H1 (cell line): ENCODE data around the gene BBLN. TPM values are rescaled to one million over a fixed set of nuclear protein-coding genes. Genes with fewer than 3 reads are reported as not detected.

Source experiments
- CTCF ChIA-PET: fragments of 300-600 bp; sonication (Branson Sonifier 250); formaldehyde crosslinking; loops from one replicate; lab custom pipeline; 2021; ENCODE audit not compliant: partially characterized antibody; lab: Charles Lee
- POLR2A ChIA-PET: fragments of 300-600 bp; sonication (Branson Sonifier 250); formaldehyde crosslinking; loops from one replicate; lab custom pipeline; 2021; ENCODE audit warnings: inconsistent platforms; ENCODE audit not compliant: partially characterized antibody; lab: Charles Lee
- DNase-seq, 2 experiments: peaks; one replicate each; pipeline versions ENCODE4 v3.0.0 to v3.0.0-alpha.2; 2010 to 2022; ENCODE audit warnings: low spot score in 2 of 2, low read depth in 1 of 2, mixed read lengths in 1 of 2
- FAIRE-seq: peaks from 2 replicates; lab custom pipeline; 2011; peaks lifted over from hg19 to GRCh38; lab: Jason Lieb, UNC
- H2AFZ ChIP-seq: 2 replicates; pipeline ENCODE4 v1.8.1; 2012; ENCODE audit warnings: low read length, inconsistent platforms
- H2AK5ac ChIP-seq: 2 replicates; pipeline ENCODE4 v1.6.1; 2013; ENCODE audit warnings: low read depth, low read length
- H2BK120ac ChIP-seq: replicated peaks from 2 replicates; pipeline ENCODE3; 2013; ENCODE audit warnings: low read depth, low read length, inconsistent platforms
- H2BK12ac ChIP-seq: 2 replicates; pipeline ENCODE4 v1.6.1; 2013; ENCODE audit warnings: low read depth, low read length
- H2BK15ac ChIP-seq: 2 replicates; pipeline ENCODE4 v1.6.1; 2013; ENCODE audit warnings: low read length
- H2BK20ac ChIP-seq: 2 replicates; pipeline ENCODE4 v1.6.1; 2013; ENCODE audit warnings: low read length
- H2BK5ac ChIP-seq: 2 replicates; pipeline ENCODE4 v1.6.1; 2013; ENCODE audit warnings: low read depth, low read length
- H3K14ac ChIP-seq: 2 replicates; pipeline ENCODE4 v1.6.1; 2013; ENCODE audit warnings: inconsistent platforms; ENCODE audit not compliant: insufficient read length
- H3K18ac ChIP-seq: 2 replicates; pipeline ENCODE4 v1.6.1; 2013; ENCODE audit warnings: low read length; ENCODE audit errors: extremely low read depth
- H3K23ac ChIP-seq: 2 replicates; pipeline ENCODE4 v1.6.1; 2013; ENCODE audit warnings: inconsistent platforms; ENCODE audit not compliant: insufficient read length
- H3K23me2 ChIP-seq: 2 replicates; pipeline ENCODE4 v1.6.1; 2013; ENCODE audit warnings: low read depth, low read length
- H3K27ac ChIP-seq: 2 replicates; pipeline ENCODE4 v1.6.1; 2011; ENCODE audit warnings: low read depth, low read length, inconsistent platforms
- H3K27me3 ChIP-seq, 4 experiments: replicated peaks in 1 of 4; 1 replicate in 1 of 4; 2 replicates in 3 of 4; pipeline versions ENCODE4 v1.6.1 to v1.8.1; 2011 to 2013; ENCODE audit warnings: low read length in 3 of 4, mild to moderate bottlenecking in 3 of 4, inconsistent platforms in 2 of 4, mixed read lengths in 2 of 4, moderate library complexity in 1 of 4; ENCODE audit not compliant: control insufficient read depth in 3 of 4, insufficient read depth in 3 of 4; ENCODE audit errors: extremely low read depth in 1 of 4
- H3K36me3 ChIP-seq, 4 experiments: 2 replicates each; pipeline versions ENCODE4 v1.6.1 to v1.8.1; 2011 to 2013; ENCODE audit warnings: mild to moderate bottlenecking in 4 of 4, low read length in 3 of 4, moderate library complexity in 2 of 4, control low read depth in 1 of 4, inconsistent platforms in 1 of 4; ENCODE audit not compliant: insufficient read depth in 4 of 4, control insufficient read depth in 2 of 4
- H3K4ac ChIP-seq: replicated peaks from 2 replicates; pipeline ENCODE3; 2013; ENCODE audit warnings: low read length, low read depth, mixed read lengths, inconsistent platforms; ENCODE audit not compliant: insufficient read length
- H3K4me1 ChIP-seq, 4 experiments: replicated peaks in 1 of 4; 1 replicate in 1 of 4; 2 replicates in 3 of 4; pipeline versions ENCODE4 v1.6.1 to v1.8.1; 2011 to 2013; ENCODE audit warnings: low read length in 3 of 4, inconsistent platforms in 2 of 4, mixed read lengths in 1 of 4; ENCODE audit not compliant: insufficient read depth in 4 of 4, control insufficient read depth in 3 of 4
- H3K4me2 ChIP-seq, 2 experiments: 2 replicates each; pipeline versions ENCODE4 v1.6.1 to v1.8.1; 2011 to 2013; ENCODE audit warnings: low read depth in 2 of 2, low read length in 2 of 2, control low read depth in 1 of 2, inconsistent platforms in 1 of 2, mild to moderate bottlenecking in 1 of 2; ENCODE audit not compliant: insufficient read depth in 1 of 2
- H3K4me3 ChIP-seq, 4 experiments: fragments of 200-600, 300-600 bp in 1 of 4; sonication (generic), shearing (Covaris generic), sonication (Bioruptor Twin) in 1 of 4; 2 replicates each; pipeline versions ENCODE4 v1.5.1 to v1.8.1; 2011 to 2016; ENCODE audit warnings: low read length in 4 of 4, low read depth in 3 of 4, control low read depth in 2 of 4, inconsistent platforms in 2 of 4, mild to moderate bottlenecking in 2 of 4, mixed read lengths in 1 of 4, moderate library complexity in 1 of 4; ENCODE audit not compliant: insufficient read depth in 2 of 4; ENCODE audit errors: extremely low read depth in 1 of 4
- H3K56ac ChIP-seq: replicated peaks from 2 replicates; pipeline ENCODE3; 2013; ENCODE audit warnings: low read depth, mild to moderate bottlenecking, mixed read lengths, low read length, inconsistent platforms; ENCODE audit not compliant: insufficient read length
- H3K79me1 ChIP-seq: 2 replicates; pipeline ENCODE4 v1.6.1; 2013; ENCODE audit warnings: low read depth, low read length, control low read depth
- H3K79me2 ChIP-seq, 2 experiments: 2 replicates each; pipeline versions ENCODE4 v1.6.1 to v1.8.1; 2012 to 2013; ENCODE audit warnings: low read length in 2 of 2, mild to moderate bottlenecking in 2 of 2, inconsistent platforms in 1 of 2; ENCODE audit not compliant: insufficient read depth in 2 of 2, control insufficient read depth in 1 of 2
- H3K9ac ChIP-seq, 4 experiments: replicated peaks in 1 of 4; 1 replicate in 1 of 4; 2 replicates in 3 of 4; pipeline versions ENCODE4 v1.6.1 to v1.8.1; 2011 to 2013; ENCODE audit warnings: low read depth in 3 of 4, low read length in 3 of 4, control low read depth in 2 of 4, mild to moderate bottlenecking in 2 of 4, moderate library complexity in 2 of 4, inconsistent platforms in 1 of 4; ENCODE audit errors: extremely low read depth in 1 of 4
- H3K9me3 ChIP-seq, 2 experiments: 2 replicates each; pipeline versions ENCODE4 v1.6.1 to v1.8.1; 2012 to 2013; ENCODE audit warnings: mild to moderate bottlenecking in 2 of 2, moderate library complexity in 2 of 2, control low read depth in 1 of 2, inconsistent platforms in 1 of 2, low read depth in 1 of 2, low read length in 1 of 2, mixed read lengths in 1 of 2; ENCODE audit not compliant: insufficient read depth in 2 of 2
- H4K20me1 ChIP-seq, 2 experiments: replicated peaks in 1 of 2; 2 replicates each; pipeline versions ENCODE3 to v1.8.1; 2011 to 2013; ENCODE audit warnings: inconsistent platforms in 2 of 2, low read length in 2 of 2, mild to moderate bottlenecking in 1 of 2; ENCODE audit not compliant: insufficient read depth in 2 of 2, control insufficient read depth in 1 of 2
- H4K5ac ChIP-seq: 2 replicates; pipeline ENCODE4 v1.6.1; 2013; ENCODE audit warnings: low read length, low read depth, mixed read lengths, inconsistent platforms; ENCODE audit not compliant: insufficient read length
- H4K8ac ChIP-seq: 2 replicates; pipeline ENCODE4 v1.8.0; 2013; ENCODE audit warnings: mild to moderate bottlenecking, moderate library complexity, low read length, inconsistent platforms; ENCODE audit not compliant: insufficient read depth; ENCODE audit errors: extremely low read depth
- H4K91ac ChIP-seq: replicated peaks from 2 replicates; pipeline ENCODE3; 2013; ENCODE audit warnings: low read length, mixed read lengths, inconsistent platforms; ENCODE audit not compliant: insufficient read length
- ATF3 ChIP-seq: IDR thresholded peaks from 2 replicates; pipeline ENCODE4 v1.6.1; 2011; ENCODE audit warnings: low read depth, mild to moderate bottlenecking, low read length; ENCODE audit not compliant: insufficient read depth
- HDAC2 ChIP-seq, 2 experiments: fragments of 300-600 bp in 1 of 2; sonication (generic) in 1 of 2; IDR thresholded peaks; 2 replicates each; pipeline ENCODE4 v1.6.1; 2011 to 2012; ENCODE audit warnings: low read depth in 2 of 2, low read length in 2 of 2, mild to moderate bottlenecking in 2 of 2, moderate library complexity in 2 of 2, borderline replicate concordance in 1 of 2, inconsistent platforms in 1 of 2
- JUND ChIP-seq: IDR thresholded peaks from 2 replicates; pipeline ENCODE4 v1.6.1; 2011; ENCODE audit warnings: mild to moderate bottlenecking, improper control_type of control experiment, low read length
- KDM4A ChIP-seq: IDR thresholded peaks from one replicate; pipeline ENCODE4 v1.7.1; 2012; ENCODE audit warnings: low read depth, mild to moderate bottlenecking, moderate library complexity, low read length, inconsistent platforms; ENCODE audit not compliant: severe bottlenecking
- RFX5 ChIP-seq: IDR thresholded peaks from 2 replicates; pipeline ENCODE4 v1.6.1; 2011; ENCODE audit warnings: low read depth, low read length, improper control_type of control experiment, borderline replicate concordance
- RXRA ChIP-seq: IDR thresholded peaks from 2 replicates; pipeline ENCODE4 v1.6.1; 2011; ENCODE audit warnings: low read depth, mild to moderate bottlenecking, low read length, moderate library complexity; ENCODE audit not compliant: insufficient read depth
- YY1 ChIP-seq: IDR thresholded peaks from 2 replicates; pipeline ENCODE4 v1.6.1; 2011; ENCODE audit warnings: low read depth, mild to moderate bottlenecking, low read length
- WGBS, 2 experiments: shearing (Covaris generic) in 1 of 2; methylation state at CpG; one replicate each; pipeline versions ENCODE4 v1.1.6 to v1.1.7; 2013 to 2015; ENCODE audit warnings: low lambda C conversion rate in 2 of 2, mixed read lengths in 2 of 2, inconsistent platforms in 1 of 2, low coverage in 1 of 2, missing lambda C conversion rate in 1 of 2; ENCODE audit not compliant: insufficient replicate concordance in 2 of 2, insufficient coverage in 1 of 2, insufficient read length in 1 of 2; ENCODE audit errors: extremely low coverage in 1 of 2, missing lambda C conversion rate in 1 of 2; 5-methylcytosine and 5-hydroxymethylcytosine counted together
- polyA plus RNA-seq, 7 experiments: library from polyadenylated mRNA; depleted of rRNA in 3 of 7; stranded (reverse) in 5 of 7; unstranded in 2 of 7; fragments of >200 nt in 5 of 7; fragments of 200-250 nt in 2 of 7; gene quantifications; 1 replicate in 5 of 7; 2 replicates in 1 of 7; 4 replicates in 1 of 7; pipeline versions ENCODE4 v1.2.1 to v1.2.3, GENCODE V29; 2011 to 2013; ENCODE audit warnings: missing spikeins in 2 of 7, mixed read lengths in 2 of 7
- total RNA-seq: library from RNA; stranded (reverse); fragmentation: NEBNext Ultra II Directional; extraction: Animal tissue kit (Norgen Biotek cat#: 25700); gene quantifications from 2 replicates; pipeline ENCODE4 v1.2.1, GENCODE V29; 2021
- TF ChIP-seq, protein P1 (sequence below): IDR thresholded peaks from 2 replicates; pipeline ENCODE4 v1.6.1; 2011; ENCODE audit warnings: low read length, improper control_type of control experiment

BBLN gene
- total and polyA plus RNA-seq, 2 of the 8 experiments (the other 6 are each of a cell fraction or from before 2014, with no cell fraction given): 63.1 to 164 TPM

DNA sequence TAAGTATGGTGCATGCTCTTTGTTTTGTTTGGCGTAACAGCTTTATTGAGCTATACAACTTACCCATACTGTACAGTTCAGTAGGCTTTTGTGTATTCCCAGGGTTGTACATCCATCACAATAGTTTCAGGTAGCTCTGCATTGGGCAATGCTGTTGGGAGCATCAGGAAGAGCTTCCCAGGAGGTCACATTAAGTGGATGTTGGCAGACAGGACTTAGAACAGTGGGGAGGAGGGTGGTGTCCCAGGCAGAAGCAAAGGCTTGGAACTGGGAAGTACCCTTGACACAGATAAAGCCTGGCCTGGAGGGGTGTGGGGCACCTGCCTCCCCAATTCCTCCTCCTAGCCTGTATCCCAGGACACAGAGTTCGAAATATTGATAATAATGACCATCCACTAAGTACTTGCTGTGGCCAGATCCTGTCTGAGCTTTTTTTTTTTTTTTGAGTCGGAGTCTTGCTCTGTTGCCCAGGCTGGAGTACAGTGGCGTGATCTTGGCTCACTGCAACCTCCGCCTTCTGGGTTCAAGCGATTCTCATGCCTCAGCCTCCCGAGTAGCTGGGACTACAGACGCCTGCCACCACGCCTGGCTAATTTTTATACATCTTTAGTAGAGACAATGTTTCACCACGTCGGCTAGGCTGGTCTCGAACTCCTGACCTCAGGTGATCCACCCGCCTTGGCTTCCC is 1.3 kb downstream of the BBLN start:
- Histone ChIP-seq H2AK5ac (no peak overlapping the region), H4K91ac (no peak overlapping the region), H2BK12ac (no peak overlapping the region), H2BK120ac (no peak overlapping the region), H3K9ac (peak overlapping the region in 1 of 4 experiments; percentile 41; a peak in 1 of 7 replicates), H3K23me2 (peaks cover 5% of the 10 kb centered on the region; the same call in 1 of the 2 replicates), H2BK5ac (no peak overlapping the region), H4K8ac (no peak overlapping the region), H3K27me3 (no peaks in the 10 kb centered on the region; a peak in 1 of 7 replicates), H2BK15ac (no peak overlapping the region), H4K20me1 (peaks cover 0 to 4% of the 10 kb centered on the region in 2 experiments), H3K23ac (no peak overlapping the region), H4K5ac (no peak overlapping the region), H3K79me2 (peaks cover 0 to 4% of the 10 kb centered on the region in 2 experiments; a peak in 1 of 4 replicates), H3K36me3 (peaks cover 0 to 22% (median 7%) of the 10 kb centered on the region in 4 experiments; a peak in 6 of 8 replicates), H2AFZ (no peak overlapping the region), H3K4me3 (peak overlapping the region; percentile 7 to 88 (median 53); a peak in 5 of 8 replicates), H3K18ac (no peak overlapping the region), H3K14ac (no peak overlapping the region), H3K4ac (no peak overlapping the region), H3K27ac (no peak overlapping the region), H3K4me1 (peaks cover 0 to 11% (median 1%) of the 10 kb centered on the region in 4 experiments; a peak in 4 of 7 replicates), H3K4me2 (peak overlapping the region; percentile 78 to 95), H3K79me1 (0 out of 2 replicates have a peak, but pooled peaks cover 8% of the 10 kb centered on the region), H2BK20ac (no peak overlapping the region), H3K9me3 (no peaks in the 10 kb centered on the region), H3K56ac (no peak overlapping the region)
- FAIRE-seq: no peak
- 93% methylated on average over 11 of the region's 13 CpGs; no CpG with 5 or more reads in 1 of the 2 experiments for WGBS, 2 experiments
- CTCF ChIA-PET: interaction anchor here (0.6 to 3.2 kb wide), 5 partner anchors 11 to 143 kb away, joined by 3 to 15 read pairs (median 5); no protein-coding TSS in a partner anchor
- no peak for TF ChIP-seq ATF3
- no peak for TF ChIP-seq KDM4A
- TF ChIP-seq JUND: no peak
- TF ChIP-seq RFX5: no peak
- TF ChIP-seq HDAC2 (IDR thresholded peaks at IDR 0.05; ENCODE audit: borderline replicate concordance in 1 of 2, low read depth in 2 of 2, low read length in 2 of 2): no peak
- TF ChIP-seq YY1: no peak
- no peak for TF ChIP-seq RXRA
- TF ChIP-seq, protein P1, sequence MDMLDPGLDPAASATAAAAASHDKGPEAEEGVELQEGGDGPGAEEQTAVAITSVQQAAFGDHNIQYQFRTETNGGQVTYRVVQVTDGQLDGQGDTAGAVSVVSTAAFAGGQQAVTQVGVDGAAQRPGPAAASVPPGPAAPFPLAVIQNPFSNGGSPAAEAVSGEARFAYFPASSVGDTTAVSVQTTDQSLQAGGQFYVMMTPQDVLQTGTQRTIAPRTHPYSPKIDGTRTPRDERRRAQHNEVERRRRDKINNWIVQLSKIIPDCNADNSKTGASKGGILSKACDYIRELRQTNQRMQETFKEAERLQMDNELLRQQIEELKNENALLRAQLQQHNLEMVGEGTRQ: no peak
- POLR2A ChIA-PET: interaction anchor here (0.6 to 5.1 kb wide), 17 partner anchors 8 to 93 kb away, joined by 3 to 21 read pairs (median 4); partner anchors contain the start of gene PTGES2
- no peak for DNase-seq
